WTC11 (cell line): ENCODE data around the gene NPIPB2. TPM values are rescaled to one million over a fixed set of nuclear protein-coding genes. Genes with fewer than 3 reads are reported as not detected.

Experiments used
- ATAC-seq: fragments of 200-7000 bp; cut with Tn5 transposase; 2 replicates; pipeline ENCODE4 v1.10.0; 2021; ENCODE audit warnings: mild to moderate bottlenecking, moderate library complexity
- CTCF ChIA-PET: fragments of 300-600 bp; sonication (Branson Sonifier 250); formaldehyde crosslinking; loops from one replicate; lab custom pipeline; 2021; ENCODE audit warnings: antibody characterized with exemption; lab: Charles Lee
- POLR2A ChIA-PET: fragments of 350-600 bp; sonication (Branson Sonifier 250); formaldehyde crosslinking; loops from one replicate; lab custom pipeline; 2021; ENCODE audit warnings: antibody characterized with exemption; lab: Charles Lee
- DNase-seq: peaks from one replicate; pipeline ENCODE4 v3.0.0; 2021; ENCODE audit warnings: low spot score
- H3K27ac Mint-ChIP-seq: 2 replicates; pipeline ENCODE4 v1.8.0; 2021; ENCODE audit warnings: mixed read lengths
- H3K27me3 Mint-ChIP-seq: 2 replicates; pipeline ENCODE4 v1.8.0; 2021; ENCODE audit warnings: low read depth, mild to moderate bottlenecking, moderate library complexity, mixed read lengths
- H3K36me3 Mint-ChIP-seq: 2 replicates; pipeline ENCODE4 v1.8.0; 2021; ENCODE audit warnings: mixed read lengths
- H3K4me1 Mint-ChIP-seq: 2 replicates; pipeline ENCODE4 v1.8.0; 2022; ENCODE audit warnings: mixed read lengths
- H3K4me3 Mint-ChIP-seq: 2 replicates; pipeline ENCODE4 v1.8.0; 2021; ENCODE audit warnings: mild to moderate bottlenecking, moderate library complexity, mixed read lengths
- H3K9me3 Mint-ChIP-seq: 2 replicates; pipeline ENCODE4 v1.8.0; 2021; ENCODE audit warnings: mixed read lengths
- ATF3 ChIP-seq: sonication (generic); formaldehyde crosslinking; conservative IDR thresholded peaks from 2 replicates; pipeline ENCODE4 v1.8.1; 2022; ENCODE audit warnings: mild to moderate bottlenecking, missing genetic modification reagents
- CDX4 ChIP-seq: fragments of 250-450 bp; sonication (Bioruptor Pico); IDR thresholded peaks from 2 replicates; pipeline ENCODE4 v1.9.0; 2021; ENCODE audit warnings: moderate library complexity, mild to moderate bottlenecking, inconsistent platforms, borderline replicate concordance
- ESRRA ChIP-seq: sonication (generic); formaldehyde crosslinking; IDR thresholded peaks from 2 replicates; pipeline ENCODE4 v1.8.1; 2022; ENCODE audit warnings: mild to moderate bottlenecking, missing genetic modification reagents, borderline replicate concordance
- FOXJ3 ChIP-seq: sonication (generic); formaldehyde crosslinking; IDR thresholded peaks from 2 replicates; pipeline ENCODE4 v1.9.0; 2021; ENCODE audit warnings: missing genetic modification reagents, mild to moderate bottlenecking, borderline replicate concordance
- FOXP4 ChIP-seq: sonication (generic); formaldehyde crosslinking; IDR thresholded peaks from 2 replicates; pipeline ENCODE4 v1.8.0; 2022; ENCODE audit warnings: mild to moderate bottlenecking, missing genetic modification reagents
- GABPB1 ChIP-seq: sonication (generic); formaldehyde crosslinking; IDR thresholded peaks from 2 replicates; pipeline ENCODE4 v1.8.1; 2023; ENCODE audit warnings: mild to moderate bottlenecking, missing genetic modification reagents
- IRF2 ChIP-seq: sonication (generic); formaldehyde crosslinking; IDR thresholded peaks from 2 replicates; pipeline ENCODE4 v1.8.0; 2022; ENCODE audit warnings: low read depth, missing genetic modification reagents, borderline replicate concordance
- MAX ChIP-seq: sonication (generic); formaldehyde crosslinking; IDR thresholded peaks from 2 replicates; pipeline ENCODE4 v1.8.0; 2022; ENCODE audit warnings: mild to moderate bottlenecking, missing genetic modification reagents
- MXD4 ChIP-seq: fragments of 250-450 bp; sonication (Bioruptor Pico); IDR thresholded peaks from 2 replicates; pipeline ENCODE4 v1.8.0; 2021; ENCODE audit warnings: mild to moderate bottlenecking, moderate library complexity, borderline replicate concordance
- NFATC4 ChIP-seq: fragments of 250-450 bp; sonication (Bioruptor Pico); IDR thresholded peaks from 2 replicates; pipeline ENCODE4 v1.9.0; 2021; ENCODE audit warnings: mild to moderate bottlenecking
- NFYB ChIP-seq: sonication (generic); formaldehyde crosslinking; conservative IDR thresholded peaks from 2 replicates; pipeline ENCODE4 v1.8.0; 2022; ENCODE audit warnings: low read depth, missing genetic modification reagents
- PREB ChIP-seq: sonication (generic); formaldehyde crosslinking; IDR thresholded peaks from 2 replicates; pipeline ENCODE4 v1.8.1; 2022; ENCODE audit warnings: mild to moderate bottlenecking, missing genetic modification reagents, moderate library complexity, borderline replicate concordance
- RORB ChIP-seq: fragments of 250-450 bp; sonication (Bioruptor Pico); IDR thresholded peaks from 2 replicates; pipeline ENCODE4 v1.9.0; 2021; ENCODE audit warnings: mild to moderate bottlenecking
- SMAD4 ChIP-seq: sonication (generic); formaldehyde crosslinking; IDR thresholded peaks from 2 replicates; pipeline ENCODE4 v1.8.0; 2022; ENCODE audit warnings: mild to moderate bottlenecking, missing genetic modification reagents
- SOX15 ChIP-seq: fragments of 250-450 bp; sonication (Bioruptor Pico); IDR thresholded peaks from 2 replicates; pipeline ENCODE4 v1.9.0; 2021; ENCODE audit warnings: mild to moderate bottlenecking
- SP1 ChIP-seq: sonication (generic); formaldehyde crosslinking; conservative IDR thresholded peaks from 2 replicates; pipeline ENCODE4 v1.8.1; 2022; ENCODE audit warnings: missing genetic modification reagents
- TEAD1 ChIP-seq: sonication (generic); formaldehyde crosslinking; IDR thresholded peaks from 2 replicates; pipeline ENCODE4 v1.8.0; 2022; ENCODE audit warnings: mild to moderate bottlenecking, missing genetic modification reagents
- TEAD4 ChIP-seq: sonication (generic); formaldehyde crosslinking; IDR thresholded peaks from 2 replicates; pipeline ENCODE4 v1.8.0; 2022; ENCODE audit warnings: mild to moderate bottlenecking, missing genetic modification reagents
- TP53 ChIP-seq: sonication (generic); formaldehyde crosslinking; IDR thresholded peaks from 2 replicates; pipeline ENCODE4 v1.8.1; 2023; ENCODE audit warnings: mild to moderate bottlenecking, missing genetic modification reagents
- ZNF425 ChIP-seq: fragments of 250-450 bp; sonication (Bioruptor Pico); conservative IDR thresholded peaks from 2 replicates; pipeline ENCODE4 v1.9.0; 2021; ENCODE audit warnings: mild to moderate bottlenecking
- ZSCAN18 ChIP-seq: fragments of 250-450 bp; sonication (Bioruptor Pico); IDR thresholded peaks from 2 replicates; pipeline ENCODE4 v2.1.2; 2022; ENCODE audit warnings: mild to moderate bottlenecking, moderate library complexity
- total RNA-seq: library from RNA; stranded (reverse); gene quantifications from 3 replicates; pipeline ENCODE4 v1.2.3, GENCODE V29; 2021

Gene NPIPB2
- total RNA-seq, 1 experiment from 2014 or later: 14.4 TPM

GRCh38 chr16:11916524-11917285 lies 25.1 kb downstream of the NPIPB2 start:
- ChIA-PET POLR2A (interaction anchor here (1.0 kb wide), 1 partner anchor 66 kb away, joined by 3 read pairs; no protein-coding TSS in a partner anchor), CTCF (interaction anchor here (1.3 kb wide), 1 partner anchor 151 kb away, joined by 6 read pairs; no protein-coding TSS in a partner anchor)
- no peaks in the 10 kb centered on the region; the same call in 1 of the 2 replicates for H3K27me3 Mint-ChIP-seq
- H3K9me3 Mint-ChIP-seq: no peaks in the 10 kb centered on the region
- peaks cover 2% of the 10 kb centered on the region; the same call in 1 of the 2 replicates for H3K36me3 Mint-ChIP-seq
- peaks cover 27% of the 10 kb centered on the region for H3K4me1 Mint-ChIP-seq
- ATAC-seq: no peak
- no peak for DNase-seq
- H3K27ac Mint-ChIP-seq: peak overlapping the region; percentile 89
- H3K4me3 Mint-ChIP-seq: peak overlapping the region; percentile 78
- TF ChIP-seq GABPB1 (CRISPR knock-in tag) (peak; percentile 74), NFYB (no peak)

GRCh38 chr16:11915644-11916523 lies 26.0 kb downstream of the NPIPB2 start, which contains the start of gene GSPT1:
GSPT1 (minus strand) TSS chr16:11915956; CDS start chr16:11915720, 236 bp downstream.
- Mint-ChIP-seq H3K4me3 (peak within 1 kb of the TSS; percentile 94), H3K9me3 (no peaks in the 10 kb centered on the region), H3K36me3 (peaks cover 2% of the 10 kb centered on the region; the same call in 1 of the 2 replicates), H3K27me3 (no peaks in the 10 kb centered on the region; the same call in 1 of the 2 replicates), H3K4me1 (peaks cover 29% of the 10 kb centered on the region), H3K27ac (peak within 1 kb of the TSS; percentile 89)
- CTCF ChIA-PET: interaction anchor here (1.3 kb wide), 1 partner anchor 152 kb away, joined by 6 read pairs; no protein-coding TSS in a partner anchor
- peak; percentile 89 for ATAC-seq
- POLR2A ChIA-PET: interaction anchor here (0.5 to 1.0 kb wide), 4 partner anchors 11 to 403 kb away, joined by 3 to 4 read pairs (median 3); no protein-coding TSS in a partner anchor
- peak; percentile 99 for DNase-seq
- TF ChIP-seq IRF2 (CRISPR knock-in tag) (no peak), TEAD4 (CRISPR knock-in tag) (no peak), PREB (no peak), GABPB1 (CRISPR knock-in tag) (peak; percentile 91), SOX15 (no peak), NFATC4 (CRISPR knock-in tag) (no peak), TP53 (0 out of 2 replicates have a peak, but pooled peaks have one; percentile 44), ESRRA (no peak), FOXJ3 (CRISPR knock-in tag) (no peak), SP1 (CRISPR knock-in tag) (peak; percentile 96), FOXP4 (no peak), NFYB (no peak), MAX (CRISPR knock-in tag) (no peak), RORB (CRISPR knock-in tag) (no peak), TEAD1 (CRISPR knock-in tag) (peak; percentile 50), MXD4 (CRISPR knock-in tag) (no peak), ZSCAN18 (CRISPR knock-in tag) (no peak), SMAD4 (CRISPR knock-in tag) (no peak), ZNF425 (CRISPR knock-in tag) (no peak), CDX4 (CRISPR knock-in tag) (no peak), ATF3 (CRISPR knock-in tag) (no peak)
